HepG2 (cell line): ENCODE data around the gene MT1A. TPM values are rescaled to one million over a fixed set of nuclear protein-coding genes. Genes with fewer than 3 reads are reported as not detected.
A peak's percentile ranks its signal among the peaks of the same experiment; 100 is the strongest.

Experiments used
- AHR ChIP-seq: IDR thresholded peaks from 2 replicates; pipeline ENCODE4 v1.6.1; 2018; ENCODE audit warnings: missing genetic modification reagents, missing compliant biosample characterization
- ETV5 ChIP-seq: IDR thresholded peaks from 2 replicates; pipeline ENCODE4 v1.6.1; 2018; ENCODE audit warnings: missing biosample characterization, missing genetic modification reagents, inconsistent platforms, borderline replicate concordance
- GPN1 ChIP-seq: sonication (generic); formaldehyde crosslinking; IDR thresholded peaks from 2 replicates; pipeline ENCODE4 v1.5.1; 2020; ENCODE audit warnings: missing genetic modification reagents, borderline replicate concordance
- HIVEP1 ChIP-seq: sonication (generic); formaldehyde crosslinking; IDR thresholded peaks from 2 replicates; pipeline ENCODE4 v1.4.0; 2020; ENCODE audit warnings: mild to moderate bottlenecking, missing genetic modification reagents
- KDM5A ChIP-seq: fragments of 200-600 bp; sonication (generic); IDR thresholded peaks from 2 replicates; pipeline ENCODE4 v1.7.0; 2018; ENCODE audit warnings: antibody characterized with exemption, mild to moderate bottlenecking, low read length, borderline replicate concordance
- MLXIP ChIP-seq: sonication (generic); formaldehyde crosslinking; IDR thresholded peaks from 2 replicates; pipeline ENCODE4 v1.9.0; 2021; ENCODE audit warnings: missing genetic modification reagents, borderline replicate concordance
- NFIC ChIP-seq: IDR thresholded peaks from 2 replicates; pipeline ENCODE4 v1.6.1; 2012; ENCODE audit warnings: mild to moderate bottlenecking, low read length, inconsistent platforms
- POLR2AphosphoS2 ChIP-seq: IDR thresholded peaks from 2 replicates; pipeline ENCODE4 v1.6.1; 2011; ENCODE audit warnings: low read depth, low read length, improper control_type of control experiment
- PRDM4 ChIP-seq: sonication (generic); formaldehyde crosslinking; IDR thresholded peaks from 2 replicates; pipeline ENCODE4 v1.9.0; 2021; ENCODE audit warnings: missing genetic modification reagents, borderline replicate concordance
- SCMH1 ChIP-seq: sonication (generic); formaldehyde crosslinking; IDR thresholded peaks from 2 replicates; pipeline ENCODE4 v1.9.0; 2021; ENCODE audit warnings: missing genetic modification reagents, mild to moderate bottlenecking, borderline replicate concordance
- SMAD9 ChIP-seq: sonication (generic); formaldehyde crosslinking; IDR thresholded peaks from 2 replicates; pipeline ENCODE4 v1.5.1; 2020; ENCODE audit warnings: mild to moderate bottlenecking, missing genetic modification reagents
- ZMAT3 ChIP-seq: sonication (generic); formaldehyde crosslinking; conservative IDR thresholded peaks from 2 replicates; pipeline ENCODE4 v1.7.0; 2021; ENCODE audit warnings: missing genetic modification reagents
- ZMYM4 ChIP-seq: sonication (generic); formaldehyde crosslinking; IDR thresholded peaks from 2 replicates; pipeline ENCODE4 v1.8.1; 2023; ENCODE audit warnings: mild to moderate bottlenecking, missing genetic modification reagents
- ZNF577 ChIP-seq: sonication (generic); formaldehyde crosslinking; IDR thresholded peaks from 2 replicates; pipeline ENCODE4 v1.4.0; 2020; ENCODE audit warnings: mild to moderate bottlenecking, low read depth, missing genetic modification reagents, borderline replicate concordance
- polyA plus RNA-seq, 8 experiments: library from polyadenylated mRNA; depleted of rRNA in 3 of 8; stranded (reverse) in 7 of 8; unstranded in 1 of 8; fragments of >200 nt; fragmentation: Illumina TruSeq in 4 of 8; extraction: Trizol in 4 of 8; gene quantifications; 2 replicates each; pipeline versions ENCODE4 v1.2.1 to v1.2.3, GENCODE V29; 2011 to 2016; ENCODE audit warnings: low read depth in 4 of 8, missing spikeins in 1 of 8, mixed read lengths in 1 of 8; ENCODE audit not compliant: insufficient read depth in 1 of 8
- total RNA-seq, 5 experiments: library from RNA; depleted of rRNA; stranded (reverse); fragments of >200 nt; fragmentation: Illumina TruSeq; extraction: Trizol; gene quantifications; 2 replicates each; pipeline ENCODE4 v1.2.3, GENCODE V29; 2016; ENCODE audit warnings: low read depth in 1 of 5
- TF ChIP-seq, protein P1 (sequence below): sonication (generic); formaldehyde crosslinking; conservative IDR thresholded peaks from 2 replicates; pipeline ENCODE4 v1.4.0; 2020; ENCODE audit warnings: missing genetic modification reagents
- TF ChIP-seq, protein P2 (sequence below): sonication (generic); formaldehyde crosslinking; IDR thresholded peaks from 2 replicates; pipeline ENCODE4 v1.5.0; 2020; ENCODE audit warnings: mild to moderate bottlenecking, missing genetic modification reagents, borderline replicate concordance
- TF ChIP-seq, protein P3 (sequence below): sonication (generic); formaldehyde crosslinking; IDR thresholded peaks from 2 replicates; pipeline ENCODE4 v1.4.0; 2020; ENCODE audit warnings: mild to moderate bottlenecking, missing genetic modification reagents
- TF ChIP-seq, protein P4 (sequence below): sonication (generic); IDR thresholded peaks from 2 replicates; pipeline ENCODE4 v1.6.1; 2016; ENCODE audit warnings: low read depth, borderline replicate concordance

Gene MT1A
- total and polyA plus RNA-seq, 2 of the 13 experiments (the other 11 are each of a cell fraction or from before 2014, with no cell fraction given), result 8.3 to 10.4 TPM

- TF ChIP-seq GPN1 (CRISPR knock-in tag), result no peak; the same call in 1 of the 2 replicates
- TF ChIP-seq PRDM4 (CRISPR knock-in tag), result no peak
- TF ChIP-seq ETV5 (CRISPR knock-in tag), result peak; percentile 94
- no peak; the same call in 1 of the 2 replicates for TF ChIP-seq ZMAT3 (CRISPR knock-in tag)
- no peak for TF ChIP-seq POLR2AphosphoS2
- peak; percentile 66; the same call in 1 of the 2 replicates for TF ChIP-seq NFIC
- TF ChIP-seq, protein P1, sequence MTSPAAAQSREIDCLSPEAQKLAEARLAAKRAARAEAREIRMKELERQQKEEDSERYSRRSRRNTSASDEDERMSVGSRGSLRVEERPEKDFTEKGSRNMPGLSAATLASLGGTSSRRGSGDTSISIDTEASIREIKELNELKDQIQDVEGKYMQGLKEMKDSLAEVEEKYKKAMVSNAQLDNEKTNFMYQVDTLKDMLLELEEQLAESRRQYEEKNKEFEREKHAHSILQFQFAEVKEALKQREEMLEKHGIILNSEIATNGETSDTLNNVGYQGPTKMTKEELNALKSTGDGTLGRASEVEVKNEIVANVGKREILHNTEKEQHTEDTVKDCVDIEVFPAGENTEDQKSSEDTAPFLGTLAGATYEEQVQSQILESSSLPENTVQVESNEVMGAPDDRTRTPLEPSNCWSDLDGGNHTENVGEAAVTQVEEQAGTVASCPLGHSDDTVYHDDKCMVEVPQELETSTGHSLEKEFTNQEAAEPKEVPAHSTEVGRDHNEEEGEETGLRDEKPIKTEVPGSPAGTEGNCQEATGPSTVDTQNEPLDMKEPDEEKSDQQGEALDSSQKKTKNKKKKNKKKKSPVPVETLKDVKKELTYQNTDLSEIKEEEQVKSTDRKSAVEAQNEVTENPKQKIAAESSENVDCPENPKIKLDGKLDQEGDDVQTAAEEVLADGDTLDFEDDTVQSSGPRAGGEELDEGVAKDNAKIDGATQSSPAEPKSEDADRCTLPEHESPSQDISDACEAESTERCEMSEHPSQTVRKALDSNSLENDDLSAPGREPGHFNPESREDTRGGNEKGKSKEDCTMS (CRISPR knock-in tag), result no peak
- no peak for TF ChIP-seq SCMH1
- TF ChIP-seq SMAD9 (CRISPR knock-in tag), result no peak
- TF ChIP-seq, protein P2, sequence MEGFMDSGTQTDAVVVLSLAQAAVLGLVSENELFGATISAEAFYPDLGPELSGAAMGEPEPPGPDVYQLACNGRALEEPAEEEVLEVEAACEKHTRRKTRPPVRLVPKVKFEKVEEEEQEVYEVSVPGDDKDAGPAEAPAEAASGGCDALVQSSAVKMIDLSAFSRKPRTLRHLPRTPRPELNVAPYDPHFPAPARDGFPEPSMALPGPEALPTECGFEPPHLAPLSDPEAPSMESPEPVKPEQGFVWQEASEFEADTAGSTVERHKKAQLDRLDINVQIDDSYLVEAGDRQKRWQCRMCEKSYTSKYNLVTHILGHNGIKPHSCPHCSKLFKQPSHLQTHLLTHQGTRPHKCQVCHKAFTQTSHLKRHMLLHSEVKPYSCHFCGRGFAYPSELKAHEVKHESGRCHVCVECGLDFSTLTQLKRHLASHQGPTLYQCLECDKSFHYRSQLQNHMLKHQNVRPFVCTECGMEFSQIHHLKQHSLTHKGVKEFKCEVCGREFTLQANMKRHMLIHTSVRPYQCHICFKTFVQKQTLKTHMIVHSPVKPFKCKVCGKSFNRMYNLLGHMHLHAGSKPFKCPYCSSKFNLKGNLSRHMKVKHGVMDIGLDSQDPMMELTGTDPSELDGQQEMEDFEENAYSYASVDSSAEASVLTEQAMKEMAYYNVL (CRISPR knock-in tag), result peak; percentile 72; the same call in 1 of the 2 replicates
- peak; percentile 62; the same call in 1 of the 2 replicates for TF ChIP-seq ZMYM4 (CRISPR knock-in tag)
- TF ChIP-seq AHR, result peak; percentile 95
- TF ChIP-seq KDM5A, result no peak; the same call in 1 of the 2 replicates
- TF ChIP-seq, protein P3, sequence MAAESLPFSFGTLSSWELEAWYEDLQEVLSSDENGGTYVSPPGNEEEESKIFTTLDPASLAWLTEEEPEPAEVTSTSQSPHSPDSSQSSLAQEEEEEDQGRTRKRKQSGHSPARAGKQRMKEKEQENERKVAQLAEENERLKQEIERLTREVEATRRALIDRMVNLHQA (CRISPR knock-in tag), result no peak
- TF ChIP-seq MLXIP (CRISPR knock-in tag), result no peak
- peak; percentile 83; the same call in 1 of the 2 replicates for TF ChIP-seq HIVEP1
- TF ChIP-seq, protein P4, sequence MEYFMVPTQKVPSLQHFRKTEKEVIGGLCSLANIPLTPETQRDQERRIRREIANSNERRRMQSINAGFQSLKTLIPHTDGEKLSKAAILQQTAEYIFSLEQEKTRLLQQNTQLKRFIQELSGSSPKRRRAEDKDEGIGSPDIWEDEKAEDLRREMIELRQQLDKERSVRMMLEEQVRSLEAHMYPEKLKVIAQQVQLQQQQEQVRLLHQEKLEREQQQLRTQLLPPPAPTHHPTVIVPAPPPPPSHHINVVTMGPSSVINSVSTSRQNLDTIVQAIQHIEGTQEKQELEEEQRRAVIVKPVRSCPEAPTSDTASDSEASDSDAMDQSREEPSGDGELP, result no peak; the same call in 1 of the 2 replicates
- no peak for TF ChIP-seq ZNF577
Observed at GRCh38 chr16:56607109-56607618, 31.3 kb upstream of the MT1A start (continued).
